GM12873 (cell line): ENCODE measurements around the gene GPR78.

ENCODE experiments used
- CTCF ChIP-seq: IDR thresholded peaks from 2 replicates; pipeline ENCODE4 v1.5.1; 2012; ENCODE audit warnings: low read depth, mild to moderate bottlenecking, moderate library complexity, low read length, control low read depth; ENCODE audit not compliant: insufficient read depth; ENCODE audit errors: missing control alignments

Gene GPR78

GRCh38 chr4:8553991-8554405 is 26.2 kb upstream of the GPR78 start:
- TF ChIP-seq CTCF, result no peak

- no peak for TF ChIP-seq CTCF
Observed at GRCh38 chr4:8554555-8555100, 25.6 kb upstream of the GPR78 start.

DNA sequence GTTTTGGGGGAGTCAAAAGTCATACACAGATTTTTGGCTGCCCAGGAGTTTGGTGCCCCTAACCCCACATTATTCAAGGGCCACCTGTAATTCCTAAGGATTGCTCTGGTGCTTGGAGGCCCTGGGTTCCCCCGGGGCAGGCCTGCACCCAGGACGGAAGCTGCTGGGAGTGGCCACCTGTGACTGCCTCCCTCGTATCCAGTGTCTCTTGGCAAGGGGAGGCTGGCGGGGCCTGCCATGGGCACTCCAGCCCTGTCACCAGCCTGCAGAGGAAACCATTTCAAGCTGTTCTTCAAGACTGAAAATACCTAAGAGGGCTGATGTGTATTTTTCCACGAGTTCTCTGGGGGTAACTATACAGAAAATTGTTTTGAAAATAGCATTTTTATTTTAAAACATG is 24.5 kb upstream of the GPR78 start:
- TF ChIP-seq CTCF, result no peak

DNA sequence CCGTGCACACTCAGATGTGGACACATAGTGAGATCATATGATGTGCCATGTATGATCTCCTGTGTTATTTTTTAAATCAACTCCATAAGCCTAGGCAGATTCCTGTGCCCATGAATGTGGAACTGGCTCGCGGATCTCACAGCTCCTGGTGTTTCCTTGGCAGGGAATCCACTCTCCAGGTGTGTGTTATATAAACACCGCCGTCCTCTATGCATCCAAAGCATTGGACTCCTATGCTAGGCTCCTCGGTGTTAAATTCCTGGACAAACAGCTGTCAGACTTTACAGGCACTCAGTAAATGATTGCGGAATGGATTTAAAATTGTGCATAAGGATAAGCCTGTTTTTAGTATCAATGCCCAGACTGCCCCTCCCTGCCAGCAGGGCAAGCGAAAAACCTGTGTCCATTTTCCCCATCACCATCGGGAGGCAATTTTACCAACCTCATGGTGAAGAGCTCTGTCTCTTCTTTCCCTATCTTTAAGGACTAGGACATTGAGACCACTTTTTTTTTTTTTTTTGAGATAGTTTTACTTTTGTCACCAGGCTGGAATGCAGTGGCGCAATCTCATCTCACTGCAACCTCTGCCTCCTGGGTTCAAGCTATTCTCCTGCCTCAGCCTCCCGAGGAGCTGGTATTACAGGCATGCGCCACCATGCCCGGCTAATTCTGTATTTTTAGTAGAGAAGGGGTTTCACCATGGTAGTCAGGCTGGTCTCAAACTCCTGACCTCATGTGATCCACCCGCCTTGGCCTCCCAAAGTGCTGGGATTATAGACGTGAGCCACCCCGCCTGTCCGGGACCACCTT is 23.6 kb upstream of the GPR78 start:
- no peak for TF ChIP-seq CTCF

DNA sequence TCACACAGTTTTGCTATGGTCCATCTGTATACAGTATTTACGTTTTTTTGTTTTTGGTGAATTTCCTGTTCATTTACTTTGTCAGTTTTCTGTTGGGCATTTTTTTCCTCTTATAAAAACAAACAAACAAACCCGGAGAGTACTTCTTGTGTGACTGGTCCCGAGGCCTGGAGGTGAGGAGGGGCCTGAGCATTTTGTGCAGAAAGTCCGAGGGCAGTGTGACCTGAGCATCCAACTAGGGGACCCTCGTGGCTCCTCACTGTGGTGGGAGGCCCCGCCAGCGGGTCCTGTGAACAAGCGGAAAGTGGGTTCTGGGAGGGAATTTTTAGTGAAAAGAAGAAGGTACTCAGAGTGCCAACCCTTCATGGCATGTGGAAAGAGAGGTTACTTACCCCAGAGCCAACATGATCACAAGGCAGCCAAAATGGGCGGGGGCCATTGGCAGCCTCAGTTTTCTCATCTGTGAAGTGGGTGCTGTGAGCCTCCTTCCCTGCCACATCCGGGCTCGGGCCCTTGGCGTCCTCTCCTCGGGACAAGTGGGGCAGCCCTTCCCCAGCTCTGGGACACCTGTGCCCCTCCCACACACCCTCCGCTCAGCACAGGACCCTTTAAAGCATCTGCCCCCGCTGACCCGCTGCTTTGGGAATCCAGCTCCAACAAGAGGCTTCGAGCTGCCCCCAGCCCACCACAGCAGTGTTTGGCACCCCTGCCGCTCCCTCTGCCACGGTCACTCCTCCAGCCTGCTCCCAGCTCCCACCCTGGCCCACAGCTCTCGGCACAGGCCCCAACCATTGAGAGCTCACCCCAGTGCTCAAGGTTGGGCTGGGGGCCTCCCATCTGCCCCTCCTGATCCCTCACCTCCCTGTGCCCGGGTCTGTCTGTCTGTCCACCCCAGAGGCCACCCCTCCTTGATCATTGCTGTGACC is 22.8 kb upstream of the GPR78 start:
- no peak for TF ChIP-seq CTCF

- TF ChIP-seq CTCF, result no peak
Observed at GRCh38 chr4:8558080-8558960, 21.9 kb upstream of the GPR78 start.
